ENCODE data around the gene SIAE.
A peak's percentile ranks its signal among the peaks of the same experiment; 100 is the strongest.
"Not testable (repeated sequence)": the region's sequence is repeated elsewhere in the genome, so short reads cannot be mapped to it uniquely, and the experiment has no call there.

Gene SIAE

DNA sequence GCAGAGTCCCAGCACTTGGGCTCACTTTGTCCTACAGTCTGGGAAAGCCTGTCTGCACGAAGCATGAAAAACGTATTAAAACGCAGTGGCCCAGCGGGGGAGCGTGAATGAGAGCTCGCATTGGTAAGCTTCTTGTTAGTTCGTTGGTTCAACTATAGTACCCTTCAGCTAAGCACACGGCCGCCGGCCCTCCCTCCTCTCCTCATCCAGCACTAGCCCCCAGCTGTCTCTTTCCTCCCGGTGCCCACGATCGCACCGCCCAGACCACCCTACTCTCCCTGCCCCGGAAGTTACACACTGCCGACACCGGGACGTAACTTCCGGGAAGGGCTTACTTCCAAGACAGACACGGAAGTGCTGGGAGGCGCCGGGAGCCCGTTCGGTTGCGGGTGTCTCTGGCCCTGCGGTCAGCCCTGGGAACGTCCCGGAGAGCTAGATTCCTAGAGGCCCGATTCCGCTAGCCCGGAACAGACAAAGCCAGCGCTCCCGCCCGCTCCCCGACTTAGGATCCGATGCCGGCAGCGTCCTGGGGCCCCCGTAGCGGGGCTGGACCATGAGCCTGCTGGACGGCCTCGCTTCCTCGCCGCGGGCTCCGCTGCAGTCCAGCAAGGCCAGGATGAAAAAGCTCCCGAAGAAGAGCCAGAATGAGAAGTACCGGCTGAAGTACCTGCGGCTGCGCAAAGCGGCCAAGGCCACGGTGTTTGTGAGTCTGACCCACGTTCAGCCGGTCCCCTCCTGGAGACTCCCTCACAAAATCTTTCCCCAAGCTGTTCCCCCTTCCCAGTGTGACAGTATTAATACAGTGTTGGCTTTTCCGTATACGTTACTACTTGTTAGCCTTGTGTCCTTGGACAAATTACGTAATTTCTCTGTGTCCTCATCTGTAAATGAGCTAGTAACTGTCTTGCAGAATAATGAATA is 50.7 kb downstream of the SIAE start, which contains the start of gene TBRG1:
TBRG1 (plus strand) TSS at position 334 of the 921 bp plus-strand sequence; CDS start at position 554, 220 bp downstream.
- peak; percentile 82 for DNase-seq (ENCODE audit: low spot score)

DNA sequence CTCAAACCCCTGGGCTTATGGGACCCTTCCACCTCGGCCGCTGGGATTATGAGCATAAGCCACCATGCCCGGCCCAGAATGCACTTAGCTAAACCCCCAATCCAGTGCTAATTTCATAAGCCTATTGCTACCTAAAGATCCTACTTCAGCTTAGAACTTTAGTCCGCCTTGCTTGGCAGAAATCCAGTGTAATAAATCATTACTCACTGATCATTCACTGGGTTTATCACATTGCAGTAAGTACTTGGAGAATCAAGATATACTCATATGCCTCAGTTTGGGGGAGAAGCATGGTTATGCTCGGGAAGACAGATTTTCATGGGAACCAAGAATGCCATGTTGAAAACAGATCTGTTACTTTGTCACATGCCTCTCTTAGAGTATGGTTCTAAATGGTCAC is 54.7 kb downstream of the SIAE start:
- no peak for DNase-seq (ENCODE audit: low spot score)

DNA sequence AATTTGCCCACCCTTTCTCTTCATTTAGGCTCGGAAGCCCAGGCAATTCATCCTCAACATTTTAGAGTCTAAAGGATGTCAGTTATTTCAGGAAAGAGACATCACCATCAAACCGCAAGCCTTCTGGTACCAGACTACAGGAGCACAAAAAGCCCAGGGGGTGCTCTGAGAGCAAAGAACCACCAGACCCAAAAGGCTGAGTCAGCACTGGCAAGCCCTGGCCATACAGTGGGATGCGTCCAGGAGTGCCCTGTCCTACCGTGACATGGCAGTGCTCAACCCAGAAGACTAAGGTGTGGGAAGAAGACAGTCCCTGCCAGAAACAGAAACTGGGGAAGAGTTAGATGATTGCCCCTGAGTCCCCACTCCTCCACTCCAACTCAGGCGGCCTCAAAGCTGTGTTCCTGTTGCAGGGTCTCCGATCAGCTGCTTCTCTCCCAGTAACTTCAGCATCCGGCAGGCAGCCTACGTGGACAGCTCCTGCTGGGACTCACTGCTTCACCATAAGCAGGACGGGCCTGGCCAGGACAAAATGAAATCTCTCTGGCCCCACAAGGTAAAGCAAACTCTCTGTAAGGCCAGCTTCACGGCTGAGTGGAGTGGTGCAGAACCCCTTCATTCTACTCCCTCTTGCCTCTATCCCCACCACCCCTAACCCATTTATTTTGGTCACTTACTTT is 60.8 kb downstream of the SIAE start:
- DNase-seq (ENCODE audit: low spot score), result no peak

DNA sequence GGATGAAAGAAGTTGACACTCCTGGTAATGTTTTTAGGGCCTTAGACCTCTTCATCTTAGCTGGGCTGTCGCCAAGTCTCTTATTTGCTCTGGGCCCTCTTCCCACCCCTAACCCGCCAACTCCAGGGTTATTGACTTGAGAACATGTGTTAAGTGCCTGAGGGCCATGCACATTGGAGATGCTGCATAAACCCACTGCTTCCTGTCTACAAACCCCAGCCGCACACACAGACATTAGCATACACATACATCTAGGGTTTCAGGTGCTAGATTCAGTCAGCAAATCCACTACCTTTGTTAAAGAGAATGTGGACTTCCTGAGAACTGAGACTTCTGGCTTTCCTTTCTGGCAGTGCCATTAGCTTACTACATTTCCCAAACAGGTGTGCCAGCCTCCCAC is 61.5 kb downstream of the SIAE start:
- DNase-seq (ENCODE audit: low spot score), result no peak

DNA sequence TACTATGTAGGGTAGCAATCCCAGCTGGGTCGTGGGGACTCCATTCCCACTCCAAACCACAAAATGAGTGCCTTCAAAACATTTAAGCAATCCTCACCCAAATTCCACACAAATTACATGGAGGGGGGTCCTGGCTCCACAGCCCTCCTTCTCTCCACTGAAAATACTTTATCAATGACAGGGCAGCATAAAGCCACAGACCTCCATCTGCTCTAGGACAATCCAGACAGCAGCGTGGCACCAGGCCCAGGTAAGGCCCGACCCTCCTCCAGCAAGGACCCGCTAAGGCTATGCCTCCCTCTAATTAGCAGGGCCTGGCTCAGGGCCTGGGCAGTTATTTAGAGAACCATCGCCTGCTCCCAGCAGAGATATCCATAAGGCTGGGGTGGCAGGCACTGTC is 62.5 kb downstream of the SIAE start, which contains the start of gene PANX3:
PANX3 (plus strand) TSS at position 365 of the 400 bp plus-strand sequence. CDS start 129 bp downstream, outside the sequence.
- DNase-seq (ENCODE audit: low spot score), result no peak

DNA sequence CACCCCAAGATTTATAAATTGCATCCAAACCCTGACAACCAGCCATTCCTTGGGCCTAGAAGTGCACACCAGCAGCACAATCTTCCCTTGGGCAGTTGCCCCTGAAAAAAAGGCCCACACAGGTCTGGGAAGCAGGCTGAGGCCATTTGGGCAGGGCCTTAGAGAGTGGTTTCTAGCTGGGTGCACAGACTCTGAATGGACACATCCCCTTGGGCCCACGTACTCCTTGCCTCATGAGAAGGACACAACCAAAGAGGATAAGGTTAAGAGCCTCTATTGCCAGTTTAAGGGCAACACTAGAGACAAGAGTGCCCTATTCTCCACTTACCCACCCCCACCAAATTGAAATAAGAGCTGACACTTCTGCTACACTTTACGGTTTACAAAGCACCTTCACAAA is 63.2 kb downstream of the SIAE start:
- no peak for DNase-seq (ENCODE audit: low spot score)

DNA sequence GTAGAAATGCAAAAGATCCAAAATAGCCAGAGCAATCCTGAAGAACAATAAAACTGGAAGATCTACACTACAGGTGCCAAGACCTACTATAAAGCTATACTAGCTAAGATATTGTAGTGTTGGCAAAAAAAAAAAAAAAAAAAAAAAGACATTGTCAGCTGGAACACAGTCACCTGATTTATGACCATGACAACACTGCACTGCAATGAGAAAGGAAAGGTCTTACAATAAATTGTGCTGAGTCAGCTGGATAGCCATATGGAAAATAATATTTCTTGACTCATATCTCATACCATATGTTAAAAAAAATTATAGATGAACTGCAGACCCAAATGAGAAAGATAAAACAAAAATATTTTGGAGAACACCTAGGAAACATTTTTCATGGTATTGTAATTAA is 65.4 kb downstream of the SIAE start:
- no peak for DNase-seq (ENCODE audit: low spot score)

DNA sequence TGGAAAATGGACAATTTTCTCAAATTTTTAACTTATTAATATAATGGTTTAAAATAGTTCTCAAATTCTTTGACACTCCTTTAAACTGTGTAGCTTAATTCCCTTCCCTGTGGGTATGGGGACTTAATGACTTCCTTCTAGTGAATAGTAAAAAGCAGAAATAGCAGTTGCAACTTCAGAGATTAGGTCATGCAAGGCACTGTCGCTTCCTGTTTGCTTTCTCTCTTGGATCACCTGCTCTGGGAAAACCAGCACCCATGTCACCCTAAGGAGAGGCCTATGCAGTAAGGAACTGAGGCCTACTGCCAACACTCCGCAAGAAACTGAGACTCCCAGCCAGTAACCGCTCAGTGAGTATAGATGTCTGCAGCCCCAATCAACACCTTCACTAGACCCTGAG is 67.8 kb downstream of the SIAE start:
- DNase-seq (ENCODE audit: low spot score), result no peak

DNA sequence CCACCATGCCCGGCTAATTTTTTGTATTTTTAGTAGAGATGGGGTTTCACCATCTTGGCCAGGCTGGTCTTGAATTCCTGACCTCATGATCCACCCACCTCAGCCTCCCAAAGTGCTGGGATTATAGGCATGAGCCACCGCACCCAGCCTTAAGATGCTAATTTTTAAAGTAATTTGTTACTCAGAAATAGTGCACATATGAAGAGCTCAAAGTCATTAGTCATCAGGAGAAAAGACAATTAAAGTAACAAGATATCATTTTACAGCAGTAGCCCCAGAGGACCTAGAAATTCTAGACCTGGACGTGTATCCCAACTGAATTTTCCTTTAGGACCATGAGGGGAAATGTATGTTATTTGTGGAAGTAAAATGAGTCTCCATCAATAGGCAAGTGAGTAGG is 70.8 kb downstream of the SIAE start:
- not testable (repeated sequence) for DNase-seq (ENCODE audit: low spot score)

DNA sequence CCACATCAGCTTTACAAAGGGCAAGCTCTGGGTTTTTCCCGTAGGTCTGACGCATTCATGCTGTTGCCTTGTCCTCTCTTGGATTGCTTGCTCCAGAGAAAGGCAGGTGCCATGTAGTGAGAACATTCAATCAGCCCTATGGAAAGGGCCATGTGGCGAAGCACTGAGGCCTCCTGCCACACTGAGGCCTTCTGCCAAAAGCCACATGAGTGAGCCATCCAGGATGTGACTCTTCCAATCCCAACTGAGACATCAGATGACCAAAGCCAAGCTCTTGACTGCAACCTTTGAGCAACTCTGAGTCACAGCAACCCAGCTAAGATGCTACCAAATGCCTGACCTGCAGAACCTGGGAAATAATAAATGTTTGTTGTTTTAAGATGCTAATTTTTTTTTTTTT is 71.3 kb downstream of the SIAE start:
- no peak for DNase-seq (ENCODE audit: low spot score)

DNA sequence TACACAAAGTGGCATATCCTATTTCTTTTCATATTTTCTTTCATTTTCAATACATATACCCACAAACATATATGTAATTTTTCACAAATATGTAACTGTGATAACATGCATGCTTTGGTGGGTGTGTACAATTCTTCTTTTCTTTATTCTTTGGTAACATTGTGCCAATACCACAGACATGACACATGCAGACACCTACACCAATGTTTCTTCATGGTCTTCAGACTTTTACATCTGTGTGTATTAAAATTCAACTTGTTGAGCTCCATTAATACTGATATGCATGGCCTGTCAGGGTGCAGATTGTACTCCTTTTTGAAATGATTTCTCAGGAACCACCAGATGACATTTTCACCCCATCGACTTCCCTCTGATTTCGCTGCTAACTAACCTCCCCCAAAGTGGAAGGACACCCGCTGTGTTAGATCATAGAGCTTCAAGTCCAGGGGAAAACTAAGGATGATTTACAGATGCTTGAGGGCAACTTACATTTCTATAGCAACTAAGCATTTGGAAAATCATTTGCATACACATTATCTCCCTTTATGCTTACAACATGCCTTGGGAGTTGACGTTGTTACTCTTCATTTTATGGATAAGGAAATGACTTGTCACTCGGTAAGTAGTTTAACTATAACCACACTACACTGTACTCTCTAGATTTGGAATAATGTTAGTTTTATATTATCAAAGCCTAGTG is 72.8 kb downstream of the SIAE start:
- no peak for DNase-seq (ENCODE audit: low spot score)

DNA sequence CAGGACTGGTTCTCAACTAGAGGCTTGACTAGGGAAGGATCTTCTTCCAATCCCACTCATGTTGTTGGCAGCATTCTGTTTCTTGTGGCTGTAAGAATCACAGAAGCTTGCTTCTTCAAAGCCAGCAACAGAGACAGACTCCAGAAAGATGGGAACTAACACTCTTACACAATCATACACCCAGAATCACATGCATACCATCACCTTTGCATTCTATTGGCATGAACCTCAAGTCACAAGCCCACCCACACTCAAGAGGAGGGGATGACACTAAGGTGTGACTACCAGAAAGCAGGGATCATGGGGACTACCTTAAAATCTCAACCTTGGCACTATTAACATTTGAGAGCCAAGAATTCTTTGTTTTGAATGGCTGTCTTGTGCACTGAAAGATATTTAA is 75.9 kb downstream of the SIAE start:
- DNase-seq (ENCODE audit: low spot score), result no peak

DNA sequence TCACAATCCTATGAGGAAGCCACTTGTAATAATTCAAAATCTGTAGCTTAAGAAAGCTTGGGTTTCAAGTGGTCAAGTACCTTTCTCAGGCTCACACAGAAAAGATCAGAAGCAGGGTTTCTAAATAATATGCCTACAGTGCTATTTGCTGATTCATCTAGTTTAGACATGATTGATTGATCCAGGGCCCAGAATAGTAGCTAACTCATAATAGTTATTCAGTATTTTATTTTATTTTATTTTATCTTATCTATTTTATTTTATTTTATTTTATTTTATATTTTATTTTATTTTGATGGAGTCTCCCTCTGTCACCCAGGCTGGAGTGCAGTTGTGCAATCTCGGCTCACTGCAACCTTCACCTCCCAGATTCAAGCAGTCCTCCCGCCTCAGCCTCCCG is 78.2 kb downstream of the SIAE start:
- no peak for DNase-seq (ENCODE audit: low spot score)

DNA sequence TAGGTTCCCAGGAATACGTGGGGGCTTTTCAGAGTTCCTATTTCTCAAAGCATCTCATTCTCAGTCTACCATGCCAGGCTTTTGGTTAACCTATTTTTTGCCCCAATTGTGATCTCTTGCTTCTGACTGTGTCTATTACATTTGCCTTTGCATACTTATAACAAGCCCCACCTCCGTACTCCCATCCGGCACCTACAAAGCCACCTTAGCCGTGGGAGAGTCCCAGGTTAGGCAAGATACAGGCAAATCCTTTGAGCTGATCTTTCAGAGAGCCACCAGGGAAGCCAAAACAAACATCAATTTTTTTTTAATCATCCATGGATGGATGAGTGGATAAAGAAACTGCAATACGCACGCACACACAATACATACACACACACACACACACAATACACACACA is 80.9 kb downstream of the SIAE start:
- no peak for DNase-seq (ENCODE audit: low spot score)

DNA sequence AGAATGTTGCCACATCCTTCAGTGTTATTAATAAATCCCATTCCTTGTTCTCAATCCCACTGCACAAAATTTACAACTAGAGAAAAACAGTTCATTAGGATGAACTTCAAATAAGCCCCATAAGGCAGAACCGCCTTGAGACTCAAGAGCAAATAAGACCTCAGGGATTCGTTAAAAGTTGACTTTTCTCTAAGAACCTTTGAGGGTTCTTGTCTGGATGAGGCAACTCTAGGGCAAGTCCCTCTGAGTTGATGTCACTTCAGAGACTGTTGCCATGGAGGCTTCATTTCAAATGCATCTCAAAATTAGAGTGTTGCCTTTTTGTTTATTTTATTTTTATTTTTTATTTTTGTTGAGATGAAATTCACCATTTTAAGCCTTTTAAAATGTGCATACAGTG is 82.1 kb downstream of the SIAE start:
- DNase-seq (ENCODE audit: low spot score), result no peak

DNA sequence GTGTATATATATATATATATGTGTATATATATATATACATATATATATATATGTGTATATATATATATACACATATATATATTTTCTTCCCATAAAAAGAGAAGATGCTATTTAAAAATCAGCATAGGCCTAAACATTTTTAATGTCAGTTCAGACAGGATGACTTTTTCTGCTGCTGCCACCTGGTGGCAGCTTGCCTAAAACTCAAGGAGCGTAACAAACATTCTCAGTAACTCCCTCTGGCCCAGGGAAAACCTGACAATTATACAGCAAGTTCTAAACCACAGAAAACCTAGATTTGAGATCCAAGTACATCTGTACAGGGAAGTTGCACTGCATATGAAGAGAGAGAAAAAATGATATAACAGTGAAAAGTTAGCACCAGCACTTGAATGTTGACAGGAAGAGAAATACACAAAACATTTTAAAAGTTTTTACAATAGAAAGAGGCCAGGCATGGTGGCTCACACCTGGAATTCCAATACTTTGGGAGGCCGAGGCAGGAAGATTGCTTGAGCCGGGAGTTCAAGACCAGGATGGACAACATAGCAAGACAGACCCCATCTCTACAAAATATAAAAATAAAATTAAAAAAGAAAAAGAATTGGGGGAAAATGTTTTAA is 87.2 kb downstream of the SIAE start:
- peak; percentile 65 for DNase-seq (ENCODE audit: low spot score)

DNA sequence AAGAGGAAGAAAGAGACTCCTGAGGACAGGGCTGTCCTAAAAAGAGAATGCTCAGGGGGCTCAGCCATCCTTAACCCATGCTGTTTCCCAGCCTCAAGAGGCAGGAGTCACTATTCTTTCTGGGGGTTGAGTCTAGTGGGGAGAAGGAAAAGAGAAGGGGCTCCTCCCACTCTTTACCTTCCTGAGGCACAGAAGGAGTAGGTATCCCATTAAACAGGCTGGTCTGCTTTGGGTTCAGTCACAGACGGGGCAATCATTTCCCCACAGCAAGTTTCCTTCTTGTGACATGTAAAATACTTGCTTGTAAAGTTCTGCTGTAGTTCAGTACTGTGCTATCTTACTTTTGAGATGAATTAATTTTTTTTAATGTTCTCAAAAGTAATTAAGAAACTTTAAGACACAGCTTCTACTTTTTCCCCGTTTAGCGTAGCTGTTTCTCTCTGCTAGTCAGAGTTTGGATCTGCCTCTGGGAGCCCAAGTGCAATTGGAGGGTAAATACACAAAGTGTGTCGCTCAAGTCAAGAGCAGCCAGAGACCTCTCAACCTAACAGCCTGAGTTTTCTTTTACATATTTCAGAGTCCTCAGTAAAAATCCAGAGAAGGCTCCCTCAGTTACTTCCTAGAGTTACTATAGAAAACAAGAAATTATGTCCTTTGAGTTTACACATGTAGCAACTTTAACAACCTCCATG is 88.7 kb downstream of the SIAE start:
- DNase-seq (ENCODE audit: low spot score), result no peak

DNA sequence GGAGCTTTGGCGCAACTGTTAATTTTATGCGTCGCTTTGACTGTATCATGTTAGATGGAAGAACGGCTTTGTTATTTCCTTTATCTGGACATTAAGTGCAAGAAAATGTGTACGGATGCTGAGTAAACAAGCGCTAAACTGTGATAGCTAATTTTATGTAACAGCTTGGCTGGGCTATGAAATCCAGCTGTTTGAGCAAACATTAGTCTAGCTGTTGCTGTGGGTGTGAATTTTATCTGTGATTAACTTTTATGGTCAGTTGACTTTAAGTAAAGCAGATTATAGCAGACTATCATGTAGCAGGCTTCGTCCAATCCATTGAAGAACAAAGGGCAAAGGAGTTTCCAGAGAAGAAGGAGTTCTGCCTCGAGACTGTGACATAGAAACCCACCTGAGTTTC is 89.8 kb downstream of the SIAE start:
- DNase-seq (ENCODE audit: low spot score), result no peak

Data from LoVo (cell line).